A673 (cell line): ENCODE results near the gene EXD2. TPM values are rescaled to one million over a fixed set of nuclear protein-coding genes. Genes with fewer than 3 reads are reported as not detected.

Source experiments
- BruUV-seq: library from RNA; stranded (reverse); fragments of 400-500 nt; replicated peaks from 2 replicates; lab custom pipeline; 2021; lab: Mats Ljungman, UMichigan
- CTCF ChIA-PET: fragments of 300-600 bp; sonication (Branson Sonifier 250); formaldehyde crosslinking; loops from one replicate; lab custom pipeline; 2022; ENCODE audit warnings: antibody characterized with exemption; lab: Charles Lee
- POLR2A ChIA-PET: fragments of 300-600 bp; sonication (Branson Sonifier 250); formaldehyde crosslinking; loops from one replicate; lab custom pipeline; 2022; ENCODE audit warnings: antibody characterized with exemption; ENCODE audit not compliant: low non-redundant PET; lab: Charles Lee
- DNase-seq: peaks from one replicate; pipeline ENCODE4 v3.0.0-alpha.2; 2015; ENCODE audit warnings: low spot score
- H3K27ac ChIP-seq: fragments of 200-600 bp; sonication (generic); 2 replicates; pipeline ENCODE4 v1.5.1; 2016; ENCODE audit warnings: mixed run types, low read depth, mild to moderate bottlenecking, mixed read lengths, antibody characterized with exemption, low read length; ENCODE audit not compliant: poor library complexity, severe bottlenecking
- H3K27me3 ChIP-seq: fragments of 200-600 bp; sonication (generic); replicated peaks from 2 replicates; pipeline ENCODE4 v1.6.1; 2017; ENCODE audit warnings: mixed run types, low read depth, mild to moderate bottlenecking, mixed read lengths, antibody characterized with exemption, low read length; ENCODE audit not compliant: insufficient read depth, poor library complexity
- H3K36me3 ChIP-seq: fragments of 200-600 bp; sonication (generic); 2 replicates; pipeline ENCODE4 v1.6.1; 2016; ENCODE audit warnings: mixed run types, mild to moderate bottlenecking, mixed read lengths, antibody characterized with exemption, low read length; ENCODE audit not compliant: insufficient read depth, poor library complexity, severe bottlenecking
- H3K4me1 ChIP-seq: fragments of 200-600 bp; sonication (generic); 2 replicates; pipeline ENCODE4 v1.6.1; 2017; ENCODE audit warnings: mixed run types, mild to moderate bottlenecking, mixed read lengths, antibody characterized with exemption, low read length; ENCODE audit not compliant: insufficient read depth, poor library complexity, severe bottlenecking
- H3K4me3 ChIP-seq: fragments of 200-600 bp; sonication (generic); 2 replicates; pipeline ENCODE4 v1.5.1; 2016; ENCODE audit warnings: low read depth, mixed run types, mild to moderate bottlenecking, mixed read lengths, low read length; ENCODE audit not compliant: poor library complexity, severe bottlenecking
- H3K9me3 ChIP-seq: fragments of 200-600 bp; sonication (generic); 2 replicates; pipeline ENCODE4 v1.6.1; 2016; ENCODE audit warnings: mixed run types, low read depth, mild to moderate bottlenecking, mixed read lengths, antibody characterized with exemption, low read length; ENCODE audit not compliant: poor library complexity, severe bottlenecking
- CTCF ChIP-seq: fragments of 300-800, 200-600 bp; sonication (generic); conservative IDR thresholded peaks from 2 replicates; pipeline ENCODE4 v1.5.1; 2017; ENCODE audit warnings: low read depth, mild to moderate bottlenecking, antibody characterized with exemption, low read length, moderate library complexity, mixed read lengths
- EZH2 ChIP-seq: fragments of 200-600 bp; sonication (generic); IDR thresholded peaks from 2 replicates; pipeline ENCODE4 v1.6.1; 2017; ENCODE audit warnings: borderline replicate concordance, low read depth, mild to moderate bottlenecking, mixed read lengths, antibody characterized with exemption, low read length; ENCODE audit not compliant: poor library complexity, severe bottlenecking
- intact Hi-C: fragments of 100-400 bp; cut with micrococcal nuclease; formaldehyde crosslinking; loops from one replicate; pipeline ENCODE4 v1.10.0; 2022; ENCODE audit not compliant: unreplicated experiment
- total RNA-seq: library from RNA; stranded (reverse); gene quantifications from 2 replicates; pipeline ENCODE4 v1.2.3, GENCODE V29; 2021

Gene EXD2
- total RNA-seq, 1 experiment from 2014 or later, result 8.1 TPM

- H3K27me3 ChIP-seq, result peaks cover 19% of the 10 kb centered on the region
- H3K4me3 ChIP-seq, result peak within 1 kb of the TSS; percentile 70
- H3K9me3 ChIP-seq, result no peaks in the 10 kb centered on the region
- intact Hi-C loops, result loop anchor here (5.0 kb wide), 1 partner anchor 89 kb away; no protein-coding TSS in a partner anchor
- no peaks in the 10 kb centered on the region for H3K36me3 ChIP-seq
- CTCF ChIA-PET, result no interaction called here
- no peaks in the 10 kb centered on the region for H3K4me1 ChIP-seq
- peak within 1 kb of the TSS; percentile 88 for H3K27ac ChIP-seq
- TF ChIP-seq EZH2 (no peak), CTCF (no peak)
- peak; percentile 94 for DNase-seq
- no TSS peak for BruUV-seq
- POLR2A ChIA-PET, result interaction anchor here (0.7 kb wide), 1 partner anchor 772 kb away, joined by 13 read pairs; no protein-coding TSS in a partner anchor
These were observed 38.5 kb upstream of the EXD2 start, which contains the start of gene DCAF5 for GRCh38 chr14:69152902-69153151. Gene DCAF5, minus strand, starts transcription at chr14:69153119. Its CDS starts 141 bp downstream, at chr14:69152978.

GRCh38 chr14:69153152-69153872, 38.0 kb upstream of the EXD2 start:
- H3K9me3 ChIP-seq, result no peaks in the 10 kb centered on the region
- no peaks in the 10 kb centered on the region for H3K4me1 ChIP-seq
- TF ChIP-seq EZH2 (no peak), CTCF (no peak)
- intact Hi-C loops, result loop anchor here (5.0 kb wide), 1 partner anchor 89 kb away; no protein-coding TSS in a partner anchor
- H3K27ac ChIP-seq, result no peak overlapping the region
- peak overlapping the region; percentile 70 for H3K4me3 ChIP-seq
- CTCF ChIA-PET, result no interaction called here
- no peaks in the 10 kb centered on the region for H3K36me3 ChIP-seq
- H3K27me3 ChIP-seq, result peaks cover 19% of the 10 kb centered on the region
- POLR2A ChIA-PET, result interaction anchor here (0.7 kb wide), 1 partner anchor 771 kb away, joined by 13 read pairs; no protein-coding TSS in a partner anchor
- no TSS peak for BruUV-seq
- no peak for DNase-seq

DNA sequence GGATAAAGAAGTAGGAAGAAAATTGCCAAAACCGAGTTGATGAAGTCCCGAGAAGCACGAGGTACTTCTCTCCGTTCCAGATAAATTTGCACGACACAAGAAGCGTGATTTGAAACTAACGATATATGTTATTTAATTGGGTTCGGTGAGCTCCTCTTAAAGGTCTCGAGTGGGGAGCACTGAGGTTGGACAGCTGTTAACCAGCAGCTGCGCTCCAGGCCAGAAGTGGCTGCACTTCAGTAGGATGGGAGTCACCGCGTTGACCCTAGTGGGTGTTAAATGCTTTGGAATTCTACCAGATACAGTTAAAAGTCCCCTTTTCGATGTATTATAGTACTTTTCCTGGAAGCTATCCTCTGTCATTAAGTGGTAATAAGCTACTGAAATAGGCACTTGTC, 37.4 kb upstream of the EXD2 start:
- ChIA-PET POLR2A (no interaction called here), CTCF (no interaction called here)
- intact Hi-C loops, result loop anchor here (5.0 kb wide), 1 partner anchor 88 kb away; no protein-coding TSS in a partner anchor
- no peak for TF ChIP-seq EZH2
- no peak for TF ChIP-seq CTCF
- H3K27ac ChIP-seq, result no peak overlapping the region
- no peak for DNase-seq
- H3K36me3 ChIP-seq, result no peaks in the 10 kb centered on the region
- no peaks in the 10 kb centered on the region for H3K9me3 ChIP-seq
- no peaks in the 10 kb centered on the region for H3K4me1 ChIP-seq
- no TSS peak for BruUV-seq
- H3K27me3 ChIP-seq, result peaks cover 20% of the 10 kb centered on the region
- peak overlapping the region; percentile 70 for H3K4me3 ChIP-seq
